ENCODE results near the gene MAGEA12.
"Not testable (repeated sequence)": the region's sequence is repeated elsewhere in the genome, so short reads cannot be mapped to it uniquely, and the experiment has no call there.

Gene MAGEA12

DNA sequence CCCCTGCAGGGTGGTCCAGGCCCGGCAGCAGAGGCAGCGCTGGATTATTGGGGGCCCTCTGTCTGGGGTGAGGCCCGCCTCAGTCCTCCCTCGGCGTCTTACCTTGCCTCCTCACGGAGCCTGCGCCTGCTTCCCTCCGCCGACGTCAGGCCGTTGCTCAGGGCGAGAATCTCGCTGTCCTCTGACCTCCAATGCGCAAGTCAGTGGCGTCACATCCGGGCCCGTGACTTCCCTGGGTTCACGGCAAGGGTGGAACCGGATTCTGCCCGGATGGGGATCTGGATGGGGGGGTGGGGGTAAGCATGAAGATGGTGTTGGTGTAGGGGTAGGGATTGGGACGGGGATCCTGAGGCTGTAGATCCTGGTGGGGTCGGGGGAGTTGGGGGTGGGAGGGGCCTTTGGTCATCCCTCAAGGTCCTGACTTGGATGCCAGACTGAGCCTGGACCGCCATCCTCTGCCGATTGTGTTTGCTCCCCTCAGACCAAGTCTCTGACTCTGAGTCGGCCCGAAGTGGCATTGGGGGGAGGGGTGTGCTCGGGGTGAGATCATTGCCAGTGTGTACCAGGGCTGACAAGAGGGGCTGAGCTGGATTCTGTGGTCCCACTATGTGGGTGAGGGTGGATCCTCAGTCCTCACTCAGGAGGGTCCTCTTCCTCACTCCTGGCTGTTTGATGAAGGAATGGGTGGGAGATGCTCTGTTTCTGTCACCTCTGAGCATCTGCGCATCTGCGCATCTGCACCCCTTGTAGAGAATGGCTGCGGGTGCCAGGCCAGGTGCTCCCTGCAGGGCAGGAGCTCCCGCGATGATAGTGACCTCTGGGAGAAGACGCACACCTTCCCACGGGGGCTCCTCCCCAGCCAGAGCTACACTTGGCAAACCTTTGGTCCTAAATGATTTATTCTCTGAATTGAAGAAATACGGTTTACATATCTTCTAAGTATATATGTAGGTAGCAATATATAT lies 20.4 kb downstream of the MAGEA12 start, which contains the start of gene MAGEA2:
MAGEA2 (minus strand) TSS at position 157 of the 965 bp plus-strand sequence. CDS start 2,479 bp downstream, outside the sequence.
- H3K27me3 Mint-ChIP-seq, H3K4me1 Mint-ChIP-seq, H3K4me3 Mint-ChIP-seq, H3K27ac Mint-ChIP-seq, DNase-seq, H3K9me3 Mint-ChIP-seq, H3K36me3 Mint-ChIP-seq, CTCF ChIA-PET: not testable (repeated sequence)

DNA sequence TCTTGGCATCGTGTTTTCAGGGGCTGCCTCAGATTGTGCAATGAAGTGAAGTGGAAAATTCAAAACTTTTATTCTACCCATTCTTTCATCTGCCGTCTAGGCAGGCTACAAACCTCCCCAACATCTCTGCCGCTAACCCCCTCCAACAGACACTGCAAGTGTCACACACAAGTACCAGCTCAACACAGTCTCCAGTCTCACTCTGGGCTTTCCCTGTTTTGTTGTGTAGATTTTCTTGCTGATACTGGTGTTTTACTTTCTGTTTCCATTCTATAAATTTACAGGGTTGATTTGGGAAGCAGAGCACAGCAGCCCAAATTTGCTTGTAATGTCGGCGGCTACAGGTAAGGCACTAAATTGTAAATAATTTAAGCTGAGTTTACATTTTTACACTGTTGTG lies 21.3 kb downstream of the MAGEA12 start:
- H3K4me3 Mint-ChIP-seq, CTCF ChIA-PET, DNase-seq, H3K9me3 Mint-ChIP-seq, H3K27ac Mint-ChIP-seq, H3K36me3 Mint-ChIP-seq, H3K27me3 Mint-ChIP-seq, H3K4me1 Mint-ChIP-seq: not testable (repeated sequence)

DNA sequence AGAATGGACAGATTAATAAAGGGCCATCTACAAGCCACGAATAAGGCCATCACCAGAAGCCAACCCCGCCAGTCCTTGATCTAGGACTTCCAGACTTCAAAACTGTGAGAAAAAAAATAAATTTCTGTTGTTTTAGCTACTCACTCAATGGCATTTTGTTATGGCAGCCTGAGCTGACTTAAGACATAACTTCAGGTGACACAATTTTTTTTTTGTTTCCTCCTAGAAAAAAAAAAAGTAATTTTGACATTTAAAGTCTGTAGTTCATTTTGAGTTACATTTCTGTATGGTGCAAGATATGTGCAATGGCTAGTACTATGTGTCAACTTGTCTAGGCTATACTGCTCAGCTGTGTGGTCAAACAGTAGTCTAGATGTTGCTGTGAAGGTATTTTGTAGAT lies 25.4 kb downstream of the MAGEA12 start, which contains the start of gene CSAG3:
CSAG3 (plus strand) TSS at position 301 of the 400 bp plus-strand sequence.
- DNase-seq, H3K27me3 Mint-ChIP-seq, H3K4me3 Mint-ChIP-seq, H3K27ac Mint-ChIP-seq, H3K4me1 Mint-ChIP-seq, H3K36me3 Mint-ChIP-seq, H3K9me3 Mint-ChIP-seq, CTCF ChIA-PET: not testable (repeated sequence)

DNA sequence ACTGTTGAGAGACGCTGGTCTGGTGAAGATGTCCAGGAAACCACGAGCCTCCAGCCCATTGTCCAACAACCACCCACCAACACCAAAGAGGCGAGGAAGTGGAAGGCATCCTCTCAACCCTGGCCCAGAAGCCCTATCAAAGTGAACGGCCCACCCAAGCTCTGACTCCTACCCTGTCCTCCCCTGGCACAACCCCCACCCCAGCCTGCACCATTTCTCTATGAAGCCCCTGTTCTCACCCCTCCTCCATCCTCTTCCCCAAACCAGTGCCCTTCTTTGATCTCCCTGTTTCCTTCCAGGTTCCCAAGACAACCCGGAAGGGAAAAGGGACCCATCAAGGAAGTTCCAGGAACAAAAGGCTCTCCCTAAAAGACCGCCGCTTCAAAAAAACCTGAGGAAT lies 26.0 kb downstream of the MAGEA12 start:
- H3K4me1 Mint-ChIP-seq, H3K9me3 Mint-ChIP-seq, H3K4me3 Mint-ChIP-seq, H3K27me3 Mint-ChIP-seq, H3K27ac Mint-ChIP-seq, CTCF ChIA-PET, DNase-seq, H3K36me3 Mint-ChIP-seq: not testable (repeated sequence)

DNA sequence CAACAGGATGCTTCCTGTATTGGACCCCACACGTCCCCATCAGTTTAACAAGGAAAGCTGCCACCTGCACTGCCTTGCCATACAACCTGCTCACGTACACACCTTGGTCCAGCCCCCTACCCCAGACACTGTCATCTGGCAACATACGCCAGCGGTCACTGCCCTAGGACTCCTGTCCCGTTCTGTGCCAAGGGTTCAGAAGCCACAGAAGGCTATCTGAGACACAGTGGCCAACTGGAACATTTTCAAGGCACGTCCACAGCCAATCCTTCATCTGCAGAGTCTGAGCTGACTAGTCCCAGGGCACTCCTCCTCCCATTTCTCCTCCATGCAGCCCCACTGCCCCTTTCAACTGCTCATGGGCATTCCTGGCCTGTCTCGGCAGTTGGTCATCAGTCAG lies 28.0 kb downstream of the MAGEA12 start:
- H3K9me3 Mint-ChIP-seq, CTCF ChIA-PET, H3K36me3 Mint-ChIP-seq, H3K27ac Mint-ChIP-seq, H3K4me1 Mint-ChIP-seq, DNase-seq, H3K4me3 Mint-ChIP-seq, H3K27me3 Mint-ChIP-seq: not testable (repeated sequence)

DNA sequence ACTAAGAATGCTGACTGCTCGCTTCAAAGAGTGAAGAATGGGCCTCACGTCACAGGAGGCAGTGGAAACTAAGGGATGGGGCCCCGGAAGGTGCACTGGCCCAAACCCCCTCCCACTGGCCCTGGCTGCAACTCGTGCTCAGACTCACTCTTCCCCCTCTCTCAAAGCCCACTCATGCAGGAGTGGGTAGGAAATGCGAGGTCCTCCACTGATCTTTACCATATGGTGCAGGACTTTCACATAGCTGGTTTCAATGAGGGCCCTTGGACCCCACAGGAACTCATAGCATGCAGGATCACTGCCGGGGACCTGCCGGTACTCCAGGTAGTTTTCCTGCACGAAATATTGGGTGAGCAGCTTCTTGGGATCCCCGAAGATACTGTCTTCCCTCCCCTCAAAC lies 33.0 kb downstream of the MAGEA12 start:
- H3K4me3 Mint-ChIP-seq, CTCF ChIA-PET, DNase-seq, H3K4me1 Mint-ChIP-seq, H3K27ac Mint-ChIP-seq, H3K27me3 Mint-ChIP-seq, H3K9me3 Mint-ChIP-seq, H3K36me3 Mint-ChIP-seq: not testable (repeated sequence)

DNA sequence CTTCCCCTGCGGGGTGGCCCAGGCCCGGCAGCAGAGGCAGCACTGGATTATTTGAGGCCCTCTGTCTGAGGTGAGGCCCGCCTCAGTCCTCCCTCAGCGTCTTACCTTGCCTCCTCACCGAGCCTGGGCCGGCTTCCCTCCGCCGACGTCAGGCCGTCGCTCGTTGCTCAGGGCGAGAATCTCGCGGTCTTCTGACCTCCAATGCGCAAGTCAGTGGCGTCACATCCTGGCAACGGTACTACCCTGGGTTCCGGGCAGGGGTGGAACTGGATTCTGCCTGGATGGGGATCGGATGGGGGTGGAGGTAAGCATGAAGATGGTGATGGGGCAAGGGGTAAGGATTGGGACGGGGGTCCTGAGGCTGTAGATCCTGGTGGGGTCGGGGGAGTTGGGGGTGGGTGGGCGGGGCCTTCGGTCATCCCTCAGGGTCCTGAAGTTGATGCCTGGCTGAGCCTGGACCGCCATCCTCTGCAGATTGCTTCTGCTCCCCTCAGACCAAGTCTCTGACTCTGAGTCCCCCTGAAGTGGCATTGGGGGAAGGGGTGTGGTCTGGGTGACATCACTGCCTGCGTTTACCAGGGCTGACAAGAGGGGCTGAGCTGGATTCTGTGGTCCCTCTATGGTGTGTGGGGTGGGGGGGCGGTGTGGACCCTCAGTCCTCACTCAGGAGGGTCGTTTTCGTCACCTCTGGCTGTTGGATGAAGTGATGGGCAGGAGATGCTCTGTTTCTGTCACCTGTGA lies 36.2 kb downstream of the MAGEA12 start, which contains the start of gene MAGEA6:
MAGEA6 (minus strand) TSS at position 141 of the 741 bp plus-strand sequence. CDS start 2,039 bp downstream, outside the sequence.
- H3K27me3 Mint-ChIP-seq, H3K4me3 Mint-ChIP-seq, CTCF ChIA-PET, H3K4me1 Mint-ChIP-seq, H3K9me3 Mint-ChIP-seq, H3K27ac Mint-ChIP-seq, H3K36me3 Mint-ChIP-seq, DNase-seq: not testable (repeated sequence)

DNA sequence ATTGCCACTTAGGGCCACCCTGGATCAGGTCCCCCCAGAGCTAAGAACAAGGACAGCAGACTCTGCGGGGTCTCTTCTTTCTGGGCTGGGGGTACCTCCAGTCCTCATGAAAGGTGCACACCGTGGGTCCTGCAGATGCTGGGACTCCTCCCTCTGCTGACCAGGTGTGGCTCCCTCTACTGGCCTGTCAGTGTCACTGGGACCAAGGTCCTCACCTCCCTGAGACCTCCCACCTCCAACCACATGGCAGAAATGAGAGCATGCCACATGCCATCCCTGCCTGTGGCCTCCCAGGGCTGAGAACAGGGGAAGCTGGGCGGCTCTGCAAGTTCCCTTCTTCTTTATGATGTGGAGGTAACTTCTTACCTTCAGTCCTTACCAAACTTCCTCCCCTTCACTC lies 53.5 kb downstream of the MAGEA12 start:
- H3K4me1 Mint-ChIP-seq, CTCF ChIA-PET, H3K27me3 Mint-ChIP-seq, H3K9me3 Mint-ChIP-seq, H3K27ac Mint-ChIP-seq, H3K4me3 Mint-ChIP-seq, DNase-seq, H3K36me3 Mint-ChIP-seq: not testable (repeated sequence)

All from activated naive CD4-positive, alpha-beta T cell treated with anti-CD3 and anti-CD28 coated beads, Interleukin-2, amount 10 ng/mL, durations not matched to agents 7 days and 5 days (primary cell).